HG03108 (cell line): Measurements from ENCODE around the gene SOX15.

Source experiments
- ATAC-seq: cut with Tn5 transposase; IDR thresholded peaks from one replicate; pipeline ENCODE4 v1.9.1; 2021; ENCODE audit warnings: moderate library complexity; ENCODE audit not compliant: unreplicated experiment

The SOX15 gene

DNA sequence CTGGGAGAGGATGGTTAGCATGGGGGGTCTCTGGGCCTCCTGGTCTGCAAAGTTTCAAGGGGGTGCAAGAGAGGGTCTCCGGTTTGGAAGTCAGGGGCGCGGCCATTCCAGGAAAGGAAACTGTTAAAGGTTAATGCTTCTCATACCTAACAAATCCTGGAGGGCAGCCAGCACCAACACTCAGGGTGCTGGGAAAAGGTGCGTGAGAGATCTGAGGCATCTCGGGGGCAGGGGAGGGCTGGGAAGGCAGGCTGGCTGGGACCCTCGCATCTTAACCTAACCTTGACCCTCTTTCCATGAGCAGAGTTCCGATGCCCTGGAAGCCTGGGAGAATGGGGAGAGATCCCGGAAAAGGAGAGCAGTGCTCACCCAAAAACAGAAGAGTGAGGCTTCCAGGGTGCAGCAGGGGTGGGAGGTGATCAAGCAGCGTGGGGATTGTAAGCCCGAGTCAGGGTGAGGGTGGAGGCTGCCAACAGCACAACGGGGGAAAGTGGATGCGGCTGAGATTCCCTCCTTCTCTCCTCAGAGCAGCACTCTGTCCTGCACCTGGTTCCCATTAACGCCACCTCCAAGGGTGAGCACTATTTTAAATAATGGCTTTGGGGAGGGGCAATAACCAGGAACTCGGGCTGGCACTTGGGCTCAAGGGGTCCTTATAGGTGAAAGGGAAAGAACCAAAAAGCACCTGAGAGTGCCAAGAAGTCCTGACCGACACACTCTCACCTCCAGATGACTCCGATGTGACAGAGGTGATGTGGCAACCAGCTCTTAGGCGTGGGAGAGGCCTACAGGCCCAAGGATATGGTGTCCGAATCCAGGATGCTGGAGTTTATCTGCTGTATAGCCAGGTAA lies 30.3 kb downstream of the SOX15 start:
- ATAC-seq: no peak

DNA sequence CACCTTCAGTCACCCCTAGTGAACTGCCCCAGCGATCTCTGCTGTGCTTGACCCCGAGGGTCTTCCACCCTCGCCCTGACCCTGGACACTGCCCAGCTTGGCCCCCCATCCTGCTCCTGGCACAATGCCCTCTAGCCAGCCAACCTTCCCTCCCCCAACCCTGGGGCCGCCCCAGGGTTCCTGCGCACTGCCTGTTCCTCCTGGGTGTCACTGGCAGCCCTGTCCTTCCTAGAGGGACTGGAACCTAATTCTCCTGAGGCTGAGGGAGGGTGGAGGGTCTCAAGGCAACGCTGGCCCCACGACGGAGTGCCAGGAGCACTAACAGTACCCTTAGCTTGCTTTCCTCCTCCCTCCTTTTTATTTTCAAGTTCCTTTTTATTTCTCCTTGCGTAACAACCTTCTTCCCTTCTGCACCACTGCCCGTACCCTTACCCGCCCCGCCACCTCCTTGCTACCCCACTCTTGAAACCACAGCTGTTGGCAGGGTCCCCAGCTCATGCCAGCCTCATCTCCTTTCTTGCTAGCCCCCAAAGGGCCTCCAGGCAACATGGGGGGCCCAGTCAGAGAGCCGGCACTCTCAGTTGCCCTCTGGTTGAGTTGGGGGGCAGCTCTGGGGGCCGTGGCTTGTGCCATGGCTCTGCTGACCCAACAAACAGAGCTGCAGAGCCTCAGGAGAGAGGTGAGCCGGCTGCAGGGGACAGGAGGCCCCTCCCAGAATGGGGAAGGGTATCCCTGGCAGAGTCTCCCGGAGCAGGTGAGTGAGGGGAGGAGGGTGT lies 31.2 kb downstream of the SOX15 start, which contains the start of gene TNFSF13:
TSS of gene TNFSF13 (plus strand) at position 207 of the 776 bp plus-strand sequence. CDS start at position 497, 290 bp downstream.
- no peak for ATAC-seq

DNA sequence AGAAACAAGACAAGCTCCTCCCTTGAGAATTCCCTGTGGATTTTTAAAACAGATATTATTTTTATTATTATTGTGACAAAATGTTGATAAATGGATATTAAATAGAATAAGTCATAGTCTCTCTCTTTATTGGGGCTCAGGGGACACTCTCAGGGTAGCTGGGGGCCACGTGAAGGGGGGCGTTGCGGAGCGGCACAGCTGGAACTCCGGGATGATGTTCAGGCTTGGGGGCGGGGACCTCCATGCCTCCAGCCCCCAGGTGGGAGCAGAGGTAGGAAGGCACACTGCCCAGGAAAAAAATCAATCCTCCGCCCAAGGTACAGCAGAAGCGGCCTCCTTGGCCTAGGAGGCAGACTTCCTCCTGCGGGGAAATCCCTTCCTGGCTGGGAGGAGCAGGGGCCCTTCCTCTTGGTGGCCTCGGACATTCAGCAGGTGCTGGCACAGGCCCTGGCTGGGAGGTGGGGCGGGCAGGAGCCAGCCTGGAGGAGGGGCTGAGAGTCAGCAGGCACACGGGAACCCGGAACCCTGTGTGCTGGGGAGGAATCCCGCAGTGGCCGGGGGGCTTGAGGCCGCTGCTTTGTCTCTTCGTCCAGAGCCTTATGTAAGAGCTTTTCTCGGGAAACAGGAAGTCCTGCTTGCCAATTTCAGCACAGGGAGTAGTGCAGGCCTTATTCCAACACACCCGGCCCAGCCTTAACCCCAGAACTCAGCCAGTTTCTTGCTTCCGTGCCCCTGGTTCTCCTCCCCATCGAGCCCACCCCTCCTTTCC lies 31.9 kb downstream of the SOX15 start:
- ATAC-seq: peak; percentile 41

DNA sequence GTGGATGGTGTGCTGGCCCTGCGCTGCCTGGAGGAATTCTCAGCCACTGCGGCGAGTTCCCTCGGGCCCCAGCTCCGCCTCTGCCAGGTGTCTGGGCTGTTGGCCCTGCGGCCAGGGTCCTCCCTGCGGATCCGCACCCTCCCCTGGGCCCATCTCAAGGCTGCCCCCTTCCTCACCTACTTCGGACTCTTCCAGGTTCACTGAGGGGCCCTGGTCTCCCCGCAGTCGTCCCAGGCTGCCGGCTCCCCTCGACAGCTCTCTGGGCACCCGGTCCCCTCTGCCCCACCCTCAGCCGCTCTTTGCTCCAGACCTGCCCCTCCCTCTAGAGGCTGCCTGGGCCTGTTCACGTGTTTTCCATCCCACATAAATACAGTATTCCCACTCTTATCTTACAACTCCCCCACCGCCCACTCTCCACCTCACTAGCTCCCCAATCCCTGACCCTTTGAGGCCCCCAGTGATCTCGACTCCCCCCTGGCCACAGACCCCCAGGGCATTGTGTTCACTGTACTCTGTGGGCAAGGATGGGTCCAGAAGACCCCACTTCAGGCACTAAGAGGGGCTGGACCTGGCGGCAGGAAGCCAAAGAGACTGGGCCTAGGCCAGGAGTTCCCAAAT lies 32.6 kb downstream of the SOX15 start:
- no peak for ATAC-seq

DNA sequence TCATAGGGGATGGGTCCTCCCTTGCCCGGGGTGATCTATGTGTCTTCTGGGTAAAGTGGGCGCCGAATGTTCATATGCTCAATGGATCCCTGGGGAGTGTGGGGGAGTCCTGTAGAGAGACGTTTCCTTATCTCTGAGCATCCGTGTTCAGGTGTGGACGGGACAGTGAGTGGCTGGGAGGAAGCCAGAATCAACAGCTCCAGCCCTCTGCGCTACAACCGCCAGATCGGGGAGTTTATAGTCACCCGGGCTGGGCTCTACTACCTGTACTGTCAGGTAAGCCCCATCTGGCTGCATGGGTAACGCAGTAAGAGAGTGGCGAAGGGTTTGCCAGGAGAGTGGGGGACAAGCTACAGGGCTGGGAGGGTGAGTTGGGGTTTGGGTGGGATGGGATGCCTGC lies 33.3 kb downstream of the SOX15 start:
- ATAC-seq: no peak

DNA sequence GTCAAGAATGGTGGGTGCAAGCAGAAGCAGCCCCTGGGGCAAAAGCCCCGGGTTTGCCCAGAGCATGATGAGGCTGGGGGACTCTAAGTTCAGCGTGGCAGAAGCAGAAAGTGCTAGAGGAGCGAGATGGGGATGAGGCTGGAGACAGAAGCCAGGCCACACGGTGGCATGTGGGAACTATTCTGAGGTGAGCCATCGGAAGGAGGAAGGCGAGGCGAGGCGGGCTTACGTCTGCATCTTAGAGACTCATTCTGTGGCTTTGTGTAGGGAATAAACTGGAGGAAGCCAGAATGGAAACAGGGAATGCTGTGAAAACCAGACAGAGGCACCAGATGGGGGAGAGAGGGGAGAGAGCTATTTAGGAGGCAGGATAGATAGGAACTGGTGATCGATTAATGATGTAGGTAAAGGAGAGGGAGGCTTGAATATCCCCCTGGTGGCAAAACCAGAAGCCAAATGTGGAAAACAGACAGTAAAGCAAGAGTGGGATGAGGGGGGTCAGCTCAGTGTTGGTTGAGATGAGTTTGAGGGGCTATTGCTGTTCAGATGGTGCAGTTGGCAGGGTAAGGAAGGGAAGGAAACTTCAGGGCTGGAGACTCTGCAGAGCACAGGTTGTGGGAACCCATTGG lies 34.5 kb downstream of the SOX15 start:
- no peak for ATAC-seq

DNA sequence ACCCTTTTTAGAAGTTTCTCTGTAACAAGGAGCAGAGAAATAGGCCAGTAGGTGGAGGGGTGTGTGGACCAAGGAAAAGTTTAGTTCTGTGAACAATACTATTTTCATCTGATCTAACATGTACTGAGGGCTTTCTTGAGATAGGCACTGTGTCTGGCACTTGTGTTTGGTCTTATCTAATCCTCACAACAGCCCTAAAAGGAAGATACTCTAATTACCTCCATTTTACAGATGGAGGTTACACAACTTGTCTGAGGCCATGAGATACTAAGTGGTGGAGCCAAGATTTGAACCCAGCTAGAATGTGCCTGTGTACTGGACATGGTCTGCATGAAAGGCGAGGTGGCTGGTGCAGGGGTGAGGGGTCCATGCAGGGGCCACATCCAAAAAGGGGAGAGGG lies 36.5 kb downstream of the SOX15 start:
- ATAC-seq: no peak

DNA sequence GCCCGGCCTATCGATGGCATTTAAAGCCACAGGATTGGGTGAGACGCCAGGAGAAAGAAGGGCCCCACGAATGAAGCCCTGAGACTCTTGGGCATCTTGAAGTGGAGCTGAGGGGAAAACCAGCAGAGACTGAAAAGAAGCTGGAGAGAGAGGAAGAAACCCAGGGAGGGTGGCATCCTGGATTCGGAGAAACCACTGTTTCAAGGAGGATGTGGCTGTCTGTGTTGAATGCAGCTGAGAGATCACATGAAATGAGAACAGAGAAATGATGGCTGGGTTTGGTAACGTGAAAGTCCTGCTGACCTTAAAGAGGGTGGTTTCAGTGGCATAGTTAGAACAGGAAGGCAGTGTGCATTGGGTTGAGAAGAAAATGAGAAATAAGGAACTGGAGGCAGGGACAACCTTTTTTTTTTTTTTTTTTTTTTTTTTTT lies 37.3 kb downstream of the SOX15 start:
- peak; percentile 78 for ATAC-seq

DNA sequence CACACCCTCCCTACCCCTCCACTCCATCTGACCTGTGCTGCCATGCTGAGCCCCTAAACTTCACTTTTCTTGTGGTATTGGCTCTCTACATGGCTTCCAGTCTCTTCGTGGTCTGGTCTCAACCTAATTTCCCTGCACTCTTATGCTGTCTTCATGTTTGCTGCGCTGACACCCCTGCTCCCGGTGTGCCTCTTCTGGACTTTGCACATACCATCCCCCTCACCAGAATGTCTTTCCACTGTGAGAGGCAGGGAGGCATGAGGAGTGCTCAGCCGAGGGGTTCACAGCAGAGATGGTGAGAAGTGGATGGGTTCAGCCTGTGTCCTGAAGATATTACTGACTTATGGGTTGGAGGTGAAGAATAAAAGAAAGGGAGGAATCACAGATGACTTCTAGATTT lies 38.5 kb downstream of the SOX15 start:
- ATAC-seq: no peak

DNA sequence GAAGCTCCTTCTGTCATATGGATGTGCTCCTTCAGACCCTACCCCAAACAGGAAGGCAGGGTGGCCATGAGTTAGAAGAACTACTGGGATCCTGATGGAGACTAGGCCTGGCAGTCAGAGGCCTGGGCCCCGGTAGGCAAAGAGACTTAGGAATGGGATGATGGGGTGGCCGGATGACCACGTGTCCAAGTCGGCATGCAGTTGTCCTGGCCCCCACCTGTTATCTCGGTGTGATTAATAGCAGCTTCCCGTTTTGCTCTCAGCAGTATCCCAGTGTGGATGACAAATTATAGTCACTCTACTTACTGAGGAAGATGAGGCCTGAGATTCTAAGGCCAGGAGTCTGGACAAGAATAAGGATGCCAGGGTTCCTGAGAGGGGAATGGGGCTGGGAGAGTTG lies 39.5 kb downstream of the SOX15 start:
- ATAC-seq: no peak

DNA sequence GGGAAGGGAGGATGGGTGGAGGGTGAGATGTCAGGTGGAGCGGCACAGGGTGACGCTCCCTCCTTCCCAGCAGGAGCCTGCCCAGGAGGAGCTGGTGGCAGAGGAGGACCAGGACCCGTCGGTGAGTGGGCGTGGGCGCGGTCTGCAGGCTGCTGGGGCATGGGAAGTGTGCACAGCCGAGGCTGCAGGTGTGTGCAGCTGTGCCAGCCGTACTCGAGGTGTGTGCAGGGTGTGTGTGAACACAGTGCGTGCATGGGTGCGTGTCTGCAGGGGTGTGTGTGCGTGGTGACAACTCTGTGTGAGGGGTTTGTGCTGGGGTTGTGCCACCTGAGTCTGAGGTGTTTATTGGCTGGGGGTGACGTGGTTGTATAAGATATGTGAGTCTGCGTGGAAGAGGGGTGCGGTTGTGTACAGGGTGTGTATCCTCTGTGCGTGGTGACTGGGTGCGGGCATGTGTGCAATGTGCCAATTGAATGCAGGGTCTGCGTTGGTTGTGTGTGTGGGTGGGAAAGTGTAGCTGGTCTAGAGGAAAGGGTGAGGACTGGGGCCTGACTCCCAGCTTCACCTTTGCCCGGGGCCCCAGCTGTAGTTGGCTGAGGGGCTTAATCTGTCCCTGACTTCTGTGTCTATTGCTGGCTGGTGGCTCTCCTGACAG lies 40.4 kb downstream of the SOX15 start:
- no peak for ATAC-seq

DNA sequence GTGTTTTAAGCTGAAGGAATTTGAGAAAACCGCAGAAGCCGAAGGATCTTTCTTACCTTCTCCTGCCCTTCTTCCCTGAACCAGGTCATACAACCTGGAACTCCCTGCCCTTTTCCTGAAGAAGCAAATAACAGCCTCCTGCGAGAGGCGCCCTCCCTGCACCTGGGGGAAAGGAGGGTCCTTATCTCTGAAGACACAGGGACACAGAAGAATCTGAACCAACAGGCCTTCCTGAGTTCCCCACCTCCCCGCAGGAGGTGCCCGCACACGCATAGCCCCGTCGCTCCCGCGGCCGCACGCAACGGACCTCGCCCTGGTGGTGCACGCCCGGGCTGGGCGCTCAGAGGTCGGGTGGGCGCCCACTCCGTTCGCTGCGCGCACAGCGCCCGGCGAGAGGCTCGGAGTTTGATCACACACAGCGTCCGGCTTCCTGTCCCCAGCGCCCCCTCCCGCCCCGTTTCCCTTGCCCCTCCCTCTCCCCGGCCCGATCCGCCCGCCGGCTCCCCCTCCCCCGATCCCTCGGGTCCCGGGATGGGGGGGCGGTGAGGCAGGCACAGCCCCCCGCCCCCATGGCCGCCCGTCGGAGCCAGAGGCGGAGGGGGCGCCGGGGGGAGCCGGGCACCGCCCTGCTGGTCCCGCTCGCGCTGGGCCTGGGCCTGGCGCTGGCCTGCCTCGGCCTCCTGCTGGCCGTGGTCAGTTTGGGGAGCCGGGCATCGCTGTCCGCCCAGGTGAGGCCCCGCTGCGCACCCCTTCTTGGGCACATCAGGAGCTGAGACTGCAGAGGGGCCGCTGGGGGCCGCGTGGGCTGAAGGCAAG lies 41.1 kb downstream of the SOX15 start, which contains the start of gene TNFSF12:
TSS of gene TNFSF12 (plus strand) at position 474 of the 816 bp plus-strand sequence. CDS start at position 570, 96 bp downstream.
- no peak for ATAC-seq

DNA sequence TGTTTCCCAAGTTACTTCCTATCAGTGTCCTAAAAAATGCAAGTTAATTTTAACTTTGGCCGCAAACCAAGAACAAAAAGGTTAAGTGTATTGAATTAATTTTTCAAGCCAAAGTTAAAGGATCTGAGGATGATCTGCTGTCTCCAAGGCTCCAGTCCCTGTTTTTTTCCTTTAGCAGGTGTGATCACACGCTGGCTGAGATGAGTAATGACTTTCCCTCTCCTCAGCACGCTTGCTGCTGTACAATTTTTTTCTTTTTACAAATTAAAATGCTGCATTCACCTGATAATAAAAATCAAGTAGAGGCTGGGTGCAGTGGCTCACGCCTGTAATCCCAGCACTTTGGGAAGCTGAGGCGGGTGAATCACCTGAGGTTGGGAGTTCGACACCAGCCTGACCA lies 45.0 kb downstream of the SOX15 start:
- no peak for ATAC-seq

DNA sequence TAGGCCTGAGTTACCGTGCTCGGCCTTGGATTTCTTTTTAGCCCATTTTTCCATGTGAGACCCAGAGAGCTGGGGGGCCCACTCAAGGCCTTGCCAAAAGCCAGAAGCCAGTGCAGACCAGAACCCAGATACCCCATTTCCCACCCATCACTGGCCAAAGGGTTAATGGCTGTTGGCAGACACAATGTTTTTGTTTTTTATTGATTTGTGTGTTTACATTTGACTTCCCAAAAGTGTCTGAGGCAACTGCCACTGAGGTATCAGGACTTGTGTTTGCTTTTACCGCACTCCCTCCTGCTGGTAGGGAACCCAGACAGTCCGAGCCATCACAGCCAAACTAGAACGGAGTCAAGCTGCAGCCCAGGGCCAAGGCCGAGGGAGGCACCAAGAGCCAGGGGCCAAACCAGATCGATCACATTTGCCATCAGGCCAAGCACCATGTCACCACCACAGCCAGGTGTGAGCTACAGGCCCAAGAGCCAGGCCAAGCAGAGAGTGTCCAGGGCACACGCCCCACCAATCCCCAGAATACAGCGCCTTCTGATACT lies 48.7 kb downstream of the SOX15 start:
- no peak for ATAC-seq

DNA sequence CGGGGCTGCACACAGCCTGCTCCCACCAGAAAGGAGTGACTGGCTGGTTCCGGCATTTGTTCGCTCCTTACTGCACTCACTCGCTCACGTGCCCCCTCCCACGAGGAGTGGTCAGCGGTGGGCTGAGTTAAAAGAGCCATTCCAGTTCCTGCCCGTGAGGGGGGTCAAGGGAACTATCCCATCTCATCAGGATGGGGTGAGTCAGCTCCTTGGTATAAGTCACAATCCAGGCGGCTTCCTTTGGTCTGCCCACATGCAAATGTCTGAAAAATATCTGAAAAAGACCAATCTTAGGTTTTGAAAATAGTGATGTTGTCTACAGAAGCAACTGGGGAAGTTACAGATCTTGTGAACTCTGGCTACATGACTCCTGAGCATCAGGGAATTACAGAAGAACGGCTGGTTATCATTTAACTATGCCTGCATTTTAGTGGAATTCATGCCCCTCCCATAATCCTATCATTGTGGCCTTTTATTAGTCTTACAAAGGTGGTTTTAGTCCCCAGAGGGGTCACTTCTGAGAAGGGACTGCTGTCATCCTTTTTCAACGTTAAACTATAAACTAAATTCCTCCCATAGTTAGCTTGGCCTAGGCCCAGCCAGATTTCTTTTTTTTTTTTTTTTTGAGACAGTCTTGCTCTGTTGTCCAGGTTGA lies 50.9 kb downstream of the SOX15 start:
- no peak for ATAC-seq
